ENCODE results near the gene KRTAP5-3. TPM values are rescaled to one million over a fixed set of nuclear protein-coding genes. Genes with fewer than 3 reads are reported as not detected.
"Not testable (repeated sequence)": the region's sequence is repeated elsewhere in the genome, so short reads cannot be mapped to it uniquely, and the experiment has no call there.

KRTAP5-3 gene
- total RNA-seq, 2 donors from 2014 or later = not detected

GRCh38 chr11:1575756-1576155 is 32.5 kb downstream of the KRTAP5-3 start:
- peak overlapping the region; percentile 81 for H3K27ac Mint-ChIP-seq
- not testable (repeated sequence) for ATAC-seq; H3K36me3 Mint-ChIP-seq (ENCODE audit: low read depth); H3K9me3 ChIP-seq (ENCODE audit: control insufficient read depth, low read length, poor library complexity, severe bottlenecking); DNase-seq; H3K4me1 Mint-ChIP-seq; H3K27me3 Mint-ChIP-seq
- peak overlapping the region; percentile 60 for H3K4me3 Mint-ChIP-seq

- no peaks in the 10 kb centered on the region for H3K36me3 Mint-ChIP-seq (ENCODE audit: low read depth)
- H3K27me3 Mint-ChIP-seq = no peaks in the 10 kb centered on the region
- peaks cover 9% of the 10 kb centered on the region for H3K9me3 ChIP-seq (ENCODE audit: control insufficient read depth, low read length, poor library complexity, severe bottlenecking)
- H3K27ac Mint-ChIP-seq = no peak overlapping the region
- peak overlapping the region; percentile 60 for H3K4me3 Mint-ChIP-seq
- peaks cover 6% of the 10 kb centered on the region for H3K4me1 Mint-ChIP-seq
- ATAC-seq (no peak), DNase-seq (no peak)
These were observed 33.4 kb downstream of the KRTAP5-3 start for GRCh38 chr11:1574933-1575242.

- peak overlapping the region; percentile 91 for H3K4me3 Mint-ChIP-seq
- peak; percentile 58 to 63 (median 59) for DNase-seq
- peak overlapping the region; percentile 89 for H3K27ac Mint-ChIP-seq
- H3K27me3 Mint-ChIP-seq = no peaks in the 10 kb centered on the region
- H3K36me3 Mint-ChIP-seq (ENCODE audit: low read depth) = no peaks in the 10 kb centered on the region
- H3K4me1 Mint-ChIP-seq = peaks cover 9% of the 10 kb centered on the region
- ATAC-seq = peak; percentile 60
- peaks cover 9% of the 10 kb centered on the region for H3K9me3 ChIP-seq (ENCODE audit: control insufficient read depth, low read length, poor library complexity, severe bottlenecking)
These were observed 33.9 kb downstream of the KRTAP5-3 start for GRCh38 chr11:1574238-1574932.

- peaks cover 9% of the 10 kb centered on the region for H3K9me3 ChIP-seq (ENCODE audit: control insufficient read depth, low read length, poor library complexity, severe bottlenecking)
- H3K27me3 Mint-ChIP-seq = no peaks in the 10 kb centered on the region
- peak overlapping the region; percentile 89 for H3K27ac Mint-ChIP-seq
- H3K36me3 Mint-ChIP-seq (ENCODE audit: low read depth) = no peaks in the 10 kb centered on the region
- ATAC-seq (peak; percentile 3), DNase-seq (no peak)
- H3K4me3 Mint-ChIP-seq = peak overlapping the region; percentile 91
- H3K4me1 Mint-ChIP-seq = peaks cover 11% of the 10 kb centered on the region
These were observed 34.4 kb downstream of the KRTAP5-3 start for GRCh38 chr11:1573903-1574237.

- ATAC-seq (peak; percentile 18), DNase-seq (peak in 1 of 3 donors; percentile 37)
- H3K27ac Mint-ChIP-seq = peak overlapping the region; percentile 89
These were observed 35.0 kb downstream of the KRTAP5-3 start for GRCh38 chr11:1573077-1573902.

GRCh38 chr11:1572197-1573076 is 35.8 kb downstream of the KRTAP5-3 start, which contains the start of gene DUSP8:
Gene DUSP8 (minus strand): TSS chr11:1572271. CDS start chr11:1565826, 6,445 bp downstream.
- Mint-ChIP-seq H3K4me1 (peaks cover 14% of the 10 kb centered on the region), H3K27ac (peak within 1 kb of the TSS; percentile 89), H3K27me3 (no peaks in the 10 kb centered on the region), H3K4me3 (peak within 1 kb of the TSS; percentile 91), H3K36me3 (ENCODE audit: low read depth) (no peaks in the 10 kb centered on the region)
- no peaks in the 10 kb centered on the region for H3K9me3 ChIP-seq (ENCODE audit: control insufficient read depth, low read length, poor library complexity, severe bottlenecking)
- DNase-seq (peak; percentile 96 to 98 (median 97)), ATAC-seq (peak; percentile 64)

More at GRCh38 chr11:1573077-1573902, 35.0 kb downstream of the KRTAP5-3 start:
- no peaks in the 10 kb centered on the region for H3K36me3 Mint-ChIP-seq (ENCODE audit: low read depth)
- H3K27me3 Mint-ChIP-seq = no peaks in the 10 kb centered on the region
- H3K4me3 Mint-ChIP-seq = peak overlapping the region; percentile 91
- H3K4me1 Mint-ChIP-seq = peaks cover 13% of the 10 kb centered on the region
- H3K9me3 ChIP-seq (ENCODE audit: control insufficient read depth, low read length, poor library complexity, severe bottlenecking) = peaks cover 4% of the 10 kb centered on the region

- H3K36me3 Mint-ChIP-seq (ENCODE audit: low read depth) = no peaks in the 10 kb centered on the region
- H3K4me1 Mint-ChIP-seq = peaks cover 16% of the 10 kb centered on the region
- no peaks in the 10 kb centered on the region for H3K9me3 ChIP-seq (ENCODE audit: control insufficient read depth, low read length, poor library complexity, severe bottlenecking)
- ATAC-seq (no peak), DNase-seq (no peak)
- H3K4me3 Mint-ChIP-seq = peak overlapping the region; percentile 39
- no peaks in the 10 kb centered on the region for H3K27me3 Mint-ChIP-seq
- H3K27ac Mint-ChIP-seq = no peak overlapping the region
These were observed 36.5 kb downstream of the KRTAP5-3 start for GRCh38 chr11:1571760-1572196.

GRCh38 chr11:1570896-1571759 is 37.1 kb downstream of the KRTAP5-3 start:
- no peaks in the 10 kb centered on the region for H3K27me3 Mint-ChIP-seq
- H3K27ac Mint-ChIP-seq = peak overlapping the region; percentile 72
- no peaks in the 10 kb centered on the region for H3K9me3 ChIP-seq (ENCODE audit: control insufficient read depth, low read length, poor library complexity, severe bottlenecking)
- H3K4me1 Mint-ChIP-seq = peaks cover 17% of the 10 kb centered on the region
- no peak for DNase-seq
- H3K4me3 Mint-ChIP-seq = peak overlapping the region; percentile 84
- no peaks in the 10 kb centered on the region for H3K36me3 Mint-ChIP-seq (ENCODE audit: low read depth)
- ATAC-seq = no peak

GRCh38 chr11:1570531-1570895 is 37.8 kb downstream of the KRTAP5-3 start:
- H3K4me3 Mint-ChIP-seq = peak overlapping the region; percentile 84
- DNase-seq = no peak

GRCh38 chr11:1570001-1570453 is 38.2 kb downstream of the KRTAP5-3 start:
- no peaks in the 10 kb centered on the region for H3K9me3 ChIP-seq (ENCODE audit: control insufficient read depth, low read length, poor library complexity, severe bottlenecking)
- H3K27me3 Mint-ChIP-seq = no peaks in the 10 kb centered on the region
- peak overlapping the region; percentile 72 for H3K27ac Mint-ChIP-seq
- H3K36me3 Mint-ChIP-seq (ENCODE audit: low read depth) = no peaks in the 10 kb centered on the region
- peak overlapping the region; percentile 84 for H3K4me3 Mint-ChIP-seq
- ATAC-seq (no peak), DNase-seq (peak in 1 of 3 donors; percentile 5)
- H3K4me1 Mint-ChIP-seq = peaks cover 18% of the 10 kb centered on the region

More at GRCh38 chr11:1570531-1570895, 37.8 kb downstream of the KRTAP5-3 start:
- Mint-ChIP-seq H3K27me3 (no peaks in the 10 kb centered on the region), H3K36me3 (ENCODE audit: low read depth) (no peaks in the 10 kb centered on the region), H3K4me1 (peaks cover 18% of the 10 kb centered on the region), H3K27ac (peak overlapping the region; percentile 72)
- no peak for ATAC-seq
- no peaks in the 10 kb centered on the region for H3K9me3 ChIP-seq (ENCODE audit: control insufficient read depth, low read length, poor library complexity, severe bottlenecking)

- no peaks in the 10 kb centered on the region for H3K9me3 ChIP-seq (ENCODE audit: control insufficient read depth, low read length, poor library complexity, severe bottlenecking)
- Mint-ChIP-seq H3K4me1 (peaks cover 18% of the 10 kb centered on the region), H3K27me3 (no peaks in the 10 kb centered on the region), H3K4me3 (peak overlapping the region; percentile 68), H3K27ac (peak overlapping the region; percentile 72), H3K36me3 (ENCODE audit: low read depth) (no peaks in the 10 kb centered on the region)
- no peak for ATAC-seq
- no peak for DNase-seq
These were observed 38.9 kb downstream of the KRTAP5-3 start for GRCh38 chr11:1569251-1569780.

- DNase-seq (peak in 1 of 3 donors; percentile 21), ATAC-seq (no peak)
- Mint-ChIP-seq H3K27me3 (no peaks in the 10 kb centered on the region), H3K36me3 (ENCODE audit: low read depth) (no peaks in the 10 kb centered on the region), H3K4me3 (peak overlapping the region; percentile 68), H3K27ac (peak overlapping the region; percentile 72), H3K4me1 (peaks cover 13% of the 10 kb centered on the region)
- H3K9me3 ChIP-seq (ENCODE audit: control insufficient read depth, low read length, poor library complexity, severe bottlenecking) = no peaks in the 10 kb centered on the region
These were observed 39.8 kb downstream of the KRTAP5-3 start for GRCh38 chr11:1568441-1568911.

Data from T-helper 17 cell (primary cell).